Right atrium auricular region (tissue), 2 donors: ENCODE results near the gene UBE2E2. TPM values are rescaled to one million over a fixed set of nuclear protein-coding genes. Genes with fewer than 3 reads are reported as not detected.

ENCODE experiments used
- DNase-seq: peaks from one replicate; pipeline ENCODE4 v3.0.0-alpha.2; 2019; ENCODE audit warnings: low spot score
- H3K27ac ChIP-seq, 2 donors: fragments of 200-600 bp; sonication (generic); 1 replicate in 1 of 2; 2 replicates in 1 of 2; pipeline ENCODE4 v1.5.1; 2016 to 2019
- H3K27me3 ChIP-seq, 2 donors: fragments of 200-600 bp; sonication (generic); one replicate each; pipeline versions ENCODE4 v1.5.1 to v1.6.0; 2017 to 2019
- H3K36me3 ChIP-seq: fragments of 200-600 bp; sonication (generic); one replicate; pipeline ENCODE4 v1.5.1; 2016
- H3K4me1 ChIP-seq, 2 donors: fragments of 200-600 bp; sonication (generic); one replicate each; pipeline versions ENCODE4 v1.5.1 to v1.6.0; 2017 to 2019
- H3K4me3 ChIP-seq, 2 donors: fragments of 200-600 bp; sonication (generic); 1 replicate in 1 of 2; 2 replicates in 1 of 2; pipeline ENCODE4 v1.5.1; 2017 to 2019; ENCODE audit warnings: mild to moderate bottlenecking in 1 of 2, moderate library complexity in 1 of 2
- H3K9me3 ChIP-seq, 2 donors: fragments of 200-600 bp; sonication (generic); one replicate each; pipeline ENCODE4 v1.5.1; 2019
- total RNA-seq, 2 donors: library from RNA; depleted of rRNA; stranded (reverse); fragments of >200 nt; gene quantifications; one replicate each; pipeline ENCODE4 v1.1.0, GENCODE V29; 2016
- TF ChIP-seq, protein P1 (sequence below), 2 donors: fragments of 200-600 bp; sonication (generic); IDR thresholded peaks; one replicate each; pipeline ENCODE4 v1.5.1; 2019; ENCODE audit warnings: antibody characterized with exemption in 2 of 2

Gene UBE2E2
- total RNA-seq, 2 donors from 2014 or later: 31.0 to 36.7 TPM

- no peak overlapping the region for H3K4me3 ChIP-seq
- TF ChIP-seq, protein P1, sequence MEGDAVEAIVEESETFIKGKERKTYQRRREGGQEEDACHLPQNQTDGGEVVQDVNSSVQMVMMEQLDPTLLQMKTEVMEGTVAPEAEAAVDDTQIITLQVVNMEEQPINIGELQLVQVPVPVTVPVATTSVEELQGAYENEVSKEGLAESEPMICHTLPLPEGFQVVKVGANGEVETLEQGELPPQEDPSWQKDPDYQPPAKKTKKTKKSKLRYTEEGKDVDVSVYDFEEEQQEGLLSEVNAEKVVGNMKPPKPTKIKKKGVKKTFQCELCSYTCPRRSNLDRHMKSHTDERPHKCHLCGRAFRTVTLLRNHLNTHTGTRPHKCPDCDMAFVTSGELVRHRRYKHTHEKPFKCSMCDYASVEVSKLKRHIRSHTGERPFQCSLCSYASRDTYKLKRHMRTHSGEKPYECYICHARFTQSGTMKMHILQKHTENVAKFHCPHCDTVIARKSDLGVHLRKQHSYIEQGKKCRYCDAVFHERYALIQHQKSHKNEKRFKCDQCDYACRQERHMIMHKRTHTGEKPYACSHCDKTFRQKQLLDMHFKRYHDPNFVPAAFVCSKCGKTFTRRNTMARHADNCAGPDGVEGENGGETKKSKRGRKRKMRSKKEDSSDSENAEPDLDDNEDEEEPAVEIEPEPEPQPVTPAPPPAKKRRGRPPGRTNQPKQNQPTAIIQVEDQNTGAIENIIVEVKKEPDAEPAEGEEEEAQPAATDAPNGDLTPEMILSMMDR (IDR thresholded peaks at IDR 0.05): no peak
- DNase-seq: no peak
Measured at GRCh38 chr3:23588547-23588946, 385.4 kb downstream of the UBE2E2 start.

GRCh38 chr3:23589602-23590001, 386.5 kb downstream of the UBE2E2 start:
- Histone ChIP-seq H3K27me3 (no peaks in the 10 kb centered on the region), H3K9me3 (no peaks in the 10 kb centered on the region), H3K4me1 (peaks cover 0 to 5% of the 10 kb centered on the region in 2 donors), H3K4me3 (no peak overlapping the region), H3K27ac (no peak overlapping the region), H3K36me3 (no peaks in the 10 kb centered on the region)
- DNase-seq: no peak
- TF ChIP-seq, protein P1 (IDR thresholded peaks at IDR 0.05): no peak

More at GRCh38 chr3:23588547-23588946, 385.4 kb downstream of the UBE2E2 start:
- H3K27ac ChIP-seq: no peak overlapping the region
- no peaks in the 10 kb centered on the region for H3K27me3 ChIP-seq
- H3K9me3 ChIP-seq: no peaks in the 10 kb centered on the region
- no peaks in the 10 kb centered on the region for H3K36me3 ChIP-seq
- peaks cover 0 to 5% of the 10 kb centered on the region in 2 donors for H3K4me1 ChIP-seq

- no peak overlapping the region for H3K4me3 ChIP-seq
- TF ChIP-seq, protein P1 (IDR thresholded peaks at IDR 0.05): no peak
- no peak for DNase-seq
- H3K9me3 ChIP-seq: no peaks in the 10 kb centered on the region
- H3K36me3 ChIP-seq: no peaks in the 10 kb centered on the region
- H3K4me1 ChIP-seq: peaks cover 0 to 5% of the 10 kb centered on the region in 2 donors
- no peaks in the 10 kb centered on the region for H3K27me3 ChIP-seq
- no peak overlapping the region for H3K27ac ChIP-seq
Measured at GRCh38 chr3:23590424-23591273, 387.5 kb downstream of the UBE2E2 start.

DNA sequence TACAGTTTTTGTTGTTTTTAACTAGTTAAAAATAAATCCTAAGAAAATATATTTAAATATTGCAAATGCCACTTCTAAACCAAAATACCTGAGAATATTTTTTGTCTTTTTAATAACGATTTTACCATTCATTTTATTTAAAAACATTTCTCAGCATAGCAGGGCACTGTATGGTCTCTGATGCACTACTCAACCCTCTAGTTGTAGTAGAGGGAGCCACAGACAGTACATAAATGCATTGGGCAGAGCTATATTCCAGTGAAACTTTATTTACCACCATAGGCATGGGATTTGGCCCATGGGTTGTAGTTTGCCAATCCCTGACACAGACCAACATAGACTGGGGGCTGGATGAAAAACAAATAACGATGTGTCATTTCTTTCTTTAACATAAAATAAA, 388.2 kb downstream of the UBE2E2 start:
- TF ChIP-seq, protein P1 (IDR thresholded peaks at IDR 0.05): no peak
- Histone ChIP-seq H3K36me3 (no peaks in the 10 kb centered on the region), H3K4me1 (peaks cover 0 to 5% of the 10 kb centered on the region in 2 donors), H3K9me3 (peaks cover 0 to 3% of the 10 kb centered on the region in 2 donors), H3K27me3 (no peaks in the 10 kb centered on the region), H3K4me3 (no peak overlapping the region), H3K27ac (no peak overlapping the region)
- DNase-seq: no peak

DNA sequence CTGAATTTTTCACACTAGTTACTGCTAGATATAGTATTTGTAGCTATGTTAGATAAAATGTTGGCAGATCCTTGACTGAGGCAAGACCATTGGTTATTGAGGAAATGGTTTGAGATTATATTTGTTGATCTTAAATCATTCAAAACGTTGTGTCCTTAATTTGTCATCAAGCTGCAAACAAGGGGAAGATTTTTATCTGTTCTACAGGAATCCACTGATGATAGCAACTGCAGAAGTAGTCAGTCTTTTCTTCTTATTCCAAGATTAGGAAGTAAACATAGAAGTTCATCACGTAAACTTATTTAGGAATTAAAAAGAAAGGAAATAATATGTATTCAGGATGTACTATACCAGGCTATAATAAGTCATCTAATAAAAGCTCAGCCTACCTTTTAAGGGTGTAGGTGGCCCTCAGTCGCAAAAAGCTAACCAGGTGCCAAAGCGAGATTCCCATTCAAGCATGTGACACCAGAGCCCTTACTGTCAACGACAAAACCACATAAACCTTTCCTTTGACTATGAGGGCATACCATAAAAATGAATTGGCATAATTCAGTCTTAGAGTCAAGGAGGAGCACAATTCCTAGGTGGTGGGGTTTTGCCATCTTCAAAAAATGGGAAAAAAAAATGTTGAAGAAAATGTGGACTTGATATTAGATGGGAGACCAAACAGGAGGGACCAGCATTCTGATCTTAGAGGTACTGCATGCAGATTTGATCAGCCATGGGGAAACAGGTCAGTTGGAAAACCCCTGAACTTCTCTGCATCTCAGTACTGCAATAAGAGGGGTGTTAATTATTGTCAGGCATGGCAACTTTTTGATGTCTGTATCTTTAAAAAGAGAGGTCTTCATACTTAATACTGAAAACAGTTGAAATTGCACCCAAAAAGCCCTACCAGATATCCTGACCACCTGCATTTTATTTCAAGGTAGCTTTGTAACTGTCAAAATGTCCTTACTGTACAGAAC, 390.1 kb downstream of the UBE2E2 start:
- H3K27me3 ChIP-seq: no peaks in the 10 kb centered on the region
- peaks cover 0 to 5% of the 10 kb centered on the region in 2 donors for H3K4me1 ChIP-seq
- no peak overlapping the region for H3K27ac ChIP-seq
- no peak for DNase-seq
- TF ChIP-seq, protein P1 (IDR thresholded peaks at IDR 0.05): no peak
- no peak overlapping the region for H3K4me3 ChIP-seq
- peaks cover 0 to 7% of the 10 kb centered on the region in 2 donors for H3K9me3 ChIP-seq
- no peaks in the 10 kb centered on the region for H3K36me3 ChIP-seq
